ENCODE results near the gene SLC26A11.

The SLC26A11 gene

DNA sequence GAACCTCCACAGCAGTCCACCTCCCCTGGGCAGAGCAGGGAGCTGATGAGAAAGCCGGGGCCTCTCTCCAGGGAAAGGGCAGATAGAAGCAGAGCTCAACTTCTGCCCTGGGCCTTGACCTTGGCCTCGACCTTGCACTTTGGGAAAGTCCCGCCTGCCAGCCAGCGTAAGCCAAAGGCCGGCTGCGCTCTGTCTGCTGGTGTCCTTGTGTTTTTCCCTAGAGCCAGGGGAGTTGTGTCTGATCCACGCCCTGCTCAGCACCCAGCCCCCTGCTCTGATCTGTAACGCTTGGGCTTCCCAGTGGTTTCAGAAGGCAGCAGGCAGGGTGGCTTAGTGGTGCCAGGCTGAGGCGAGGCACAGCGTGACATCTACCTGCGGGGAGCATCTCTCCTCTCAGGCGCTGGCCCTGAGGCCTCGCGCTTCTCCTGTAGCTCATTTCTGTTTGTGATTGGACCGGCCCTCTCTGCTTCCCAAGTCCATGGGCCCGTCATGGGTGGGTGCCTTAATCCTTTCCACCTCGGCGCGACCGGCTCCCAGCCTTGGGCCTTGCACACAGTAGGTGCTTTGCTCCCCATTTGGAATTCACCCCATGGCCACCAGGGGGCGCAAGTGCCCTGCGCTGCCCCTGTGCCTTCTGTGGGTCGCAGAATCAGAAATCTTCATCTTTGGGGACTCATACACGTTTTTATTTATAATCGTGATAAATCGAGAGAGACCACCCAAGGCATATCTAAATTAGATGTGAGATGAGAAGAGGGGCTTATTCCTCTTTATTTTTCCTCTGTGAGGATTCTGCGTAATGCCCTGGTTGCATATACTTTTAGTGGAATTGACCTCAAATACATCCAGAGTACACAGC, 24.3 kb upstream of the SLC26A11 start:
- no peak for DNase-seq (ENCODE audit: low read depth)

- no peak for DNase-seq (ENCODE audit: low read depth)
These were observed 23.6 kb upstream of the SLC26A11 start for GRCh38 chr17:80196652-80197051.

DNA sequence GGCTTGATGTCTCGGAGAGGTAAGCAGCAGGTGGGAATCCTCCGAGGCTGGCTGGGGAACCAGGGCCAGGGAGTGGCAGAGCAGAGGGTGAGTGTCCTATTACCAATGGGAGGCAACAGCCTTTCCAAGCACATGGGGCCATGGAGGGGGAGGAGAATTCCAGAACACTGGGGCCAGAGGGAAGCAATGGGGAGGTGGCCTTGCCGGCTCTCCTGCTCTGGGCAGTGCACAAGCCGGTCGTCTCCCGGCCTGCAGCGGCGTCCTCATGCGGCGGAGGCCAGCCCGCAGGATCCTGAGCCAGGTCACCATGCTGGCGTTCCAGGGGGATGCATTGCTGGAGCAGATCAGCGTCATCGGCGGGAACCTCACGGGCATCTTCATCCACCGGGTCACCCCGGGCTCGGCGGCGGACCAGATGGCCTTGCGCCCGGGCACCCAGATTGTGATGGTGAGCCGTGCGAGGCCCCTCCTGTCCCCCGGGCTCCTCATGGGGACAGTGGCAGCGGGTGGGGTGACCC, 22.0 kb upstream of the SLC26A11 start:
- no peak for DNase-seq (ENCODE audit: low read depth)

GRCh38 chr17:80199295-80199694, 20.9 kb upstream of the SLC26A11 start:
- peak; percentile 10 for DNase-seq (ENCODE audit: low read depth)

- no peak for DNase-seq (ENCODE audit: low read depth)
These were observed 18.8 kb upstream of the SLC26A11 start for GRCh38 chr17:80201446-80201845.

GRCh38 chr17:80202197-80202596, 18.0 kb upstream of the SLC26A11 start:
- DNase-seq (ENCODE audit: low read depth), result no peak

DNA sequence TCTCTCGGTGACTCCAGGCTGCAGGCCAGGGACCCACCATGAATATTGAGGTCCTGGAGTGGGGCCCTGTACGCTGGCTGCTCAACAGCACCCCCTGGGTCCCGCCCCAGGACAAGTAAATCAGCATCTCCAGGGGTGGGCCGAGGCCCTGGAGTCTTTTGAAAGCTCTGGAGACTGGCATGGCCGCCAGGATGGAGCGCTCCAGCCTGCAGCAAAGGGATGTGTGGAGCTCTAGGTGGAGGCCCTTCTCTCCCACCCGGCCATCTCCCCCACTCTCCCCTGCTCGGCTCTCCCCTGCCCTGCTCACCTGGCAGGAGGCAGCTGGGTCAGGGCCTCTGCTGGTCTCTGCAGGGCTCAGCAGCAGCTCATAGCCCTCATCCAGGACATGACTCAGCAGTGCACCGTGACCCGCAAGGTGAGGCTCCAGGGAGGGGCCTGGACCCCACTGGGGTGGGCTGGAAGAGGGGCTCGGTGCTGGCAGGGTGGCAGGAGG, 16.7 kb upstream of the SLC26A11 start:
- no peak for DNase-seq (ENCODE audit: low read depth)

- no peak for DNase-seq (ENCODE audit: low read depth)
These were observed 15.4 kb upstream of the SLC26A11 start for GRCh38 chr17:80204626-80205468.

GRCh38 chr17:80205811-80206210, 14.4 kb upstream of the SLC26A11 start:
- DNase-seq (ENCODE audit: low read depth), result no peak

DNA sequence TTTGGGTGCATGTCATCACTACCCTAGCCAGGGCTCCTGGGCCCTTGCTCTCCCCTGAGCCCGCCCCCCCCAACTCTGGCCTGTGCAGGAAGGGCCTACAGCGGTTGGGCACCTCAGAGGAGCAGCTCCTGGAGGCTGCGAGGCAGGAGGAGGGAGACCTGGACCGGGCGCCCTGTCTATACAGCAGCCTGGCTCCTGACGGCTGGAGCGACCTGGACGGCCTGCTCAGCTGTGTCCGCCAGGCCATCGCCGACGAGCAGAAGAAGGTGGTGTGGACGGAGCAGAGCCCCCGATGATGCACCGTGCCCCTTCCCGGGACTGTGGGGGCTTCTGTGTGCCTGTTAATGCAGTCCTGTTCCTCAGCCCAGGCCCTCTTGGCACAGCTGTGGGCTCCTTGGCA, 12.2 kb upstream of the SLC26A11 start:
- no peak for DNase-seq (ENCODE audit: low read depth)

DNA sequence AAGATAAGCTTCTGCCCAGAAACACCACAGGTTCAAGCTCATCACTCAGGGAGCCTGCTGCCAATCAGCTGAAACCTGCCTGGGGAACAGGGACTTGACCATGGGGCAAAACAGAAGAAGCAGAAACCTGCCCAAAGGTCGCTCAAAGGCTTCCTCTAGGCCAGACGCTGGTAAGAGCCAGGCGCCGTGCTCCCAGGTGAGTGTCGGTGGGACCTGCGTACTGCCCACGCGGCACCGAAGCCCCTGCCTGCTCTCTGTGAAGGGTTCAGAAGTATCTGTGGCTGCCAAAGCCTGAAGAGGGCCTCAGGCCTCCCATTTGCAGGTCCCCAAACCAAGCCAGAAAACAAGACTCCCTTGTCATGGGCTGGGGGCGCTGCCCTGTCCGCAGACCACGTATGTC, 10.5 kb upstream of the SLC26A11 start:
- DNase-seq (ENCODE audit: low read depth), result no peak

- no peak for DNase-seq (ENCODE audit: low read depth)
These were observed 9.7 kb upstream of the SLC26A11 start for GRCh38 chr17:80210348-80211108.

DNA sequence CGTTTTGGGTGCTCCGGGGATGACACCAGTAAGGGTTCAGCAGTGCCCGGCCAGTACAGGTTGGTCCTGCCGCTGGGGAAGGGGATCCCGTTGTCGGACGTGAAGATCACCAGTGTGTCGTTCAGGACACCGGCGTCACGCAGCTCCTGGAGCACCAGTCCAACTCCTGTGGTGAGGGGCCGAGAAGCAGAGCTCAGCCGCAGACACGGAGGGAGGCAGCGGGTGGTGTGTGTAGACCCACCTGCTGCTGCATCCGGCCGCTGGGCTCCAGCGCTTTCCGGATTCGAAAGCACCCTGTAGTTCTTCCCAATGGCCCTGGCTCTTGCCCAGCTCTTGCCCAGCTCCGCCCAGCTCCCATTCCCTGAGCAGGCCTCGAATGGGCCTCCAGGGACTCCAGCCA, 8.1 kb upstream of the SLC26A11 start:
- DNase-seq (ENCODE audit: low read depth), result no peak

DNA sequence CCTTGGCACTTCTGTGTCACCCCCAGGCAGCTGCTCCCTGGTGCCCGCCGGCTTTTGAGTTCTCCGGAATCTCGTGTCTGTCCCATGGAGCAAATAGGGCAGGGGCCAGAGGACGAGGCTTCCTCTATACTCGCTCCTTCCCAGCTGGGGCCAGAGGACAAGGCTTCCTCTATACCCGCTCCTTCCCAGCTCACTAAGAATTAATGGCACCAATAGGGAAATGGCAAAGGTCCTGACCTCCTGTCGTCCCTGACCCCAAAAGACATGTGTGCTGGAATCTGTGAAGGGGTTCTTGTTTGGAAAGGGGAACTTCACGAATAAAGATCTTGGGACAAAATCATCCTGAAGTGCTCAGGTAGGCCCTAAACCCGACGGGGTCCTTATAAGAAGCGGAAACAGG, 7.7 kb upstream of the SLC26A11 start:
- no peak for DNase-seq (ENCODE audit: low read depth)

DNA sequence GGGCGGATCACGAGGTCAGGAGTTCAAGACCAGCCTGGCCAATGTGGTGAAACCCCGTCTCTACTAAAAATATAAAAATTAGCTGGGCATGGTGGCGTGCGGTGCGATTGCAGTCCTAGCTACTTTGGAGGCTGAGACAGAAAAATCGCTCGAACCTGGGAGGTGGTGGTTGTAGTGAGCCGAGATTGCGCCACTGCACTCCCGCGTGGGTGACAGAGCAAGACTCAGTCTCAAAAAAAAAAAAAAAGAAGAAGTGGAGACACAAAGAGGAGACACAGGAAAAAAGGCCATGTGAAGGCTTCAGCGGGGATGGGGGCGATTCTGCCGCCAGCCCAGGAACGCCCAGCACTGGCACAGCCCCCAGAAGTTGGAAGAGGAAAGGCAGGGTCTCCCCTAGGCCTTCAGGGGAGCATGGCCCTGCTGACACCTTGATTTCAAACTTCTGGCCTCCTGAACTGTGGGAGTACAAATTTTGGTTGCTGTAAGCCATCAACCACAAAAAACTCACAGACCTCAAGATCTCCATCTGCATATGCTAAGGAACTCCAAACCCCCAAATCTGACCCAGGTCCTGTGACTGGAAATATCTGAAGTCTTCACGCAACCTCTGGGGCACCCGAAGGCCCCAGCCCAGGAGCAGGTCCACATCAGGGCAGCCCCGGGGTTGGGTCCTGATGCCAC, 7.1 kb upstream of the SLC26A11 start:
- DNase-seq (ENCODE audit: low read depth), result no peak

GRCh38 chr17:80213643-80213975, 6.6 kb upstream of the SLC26A11 start:
- DNase-seq (ENCODE audit: low read depth), result no peak

GRCh38 chr17:80214012-80214877, 6.0 kb upstream of the SLC26A11 start:
- DNase-seq (ENCODE audit: low read depth), result no peak

- DNase-seq (ENCODE audit: low read depth), result no peak
These were observed 5.4 kb upstream of the SLC26A11 start for GRCh38 chr17:80214878-80215210.

DNA sequence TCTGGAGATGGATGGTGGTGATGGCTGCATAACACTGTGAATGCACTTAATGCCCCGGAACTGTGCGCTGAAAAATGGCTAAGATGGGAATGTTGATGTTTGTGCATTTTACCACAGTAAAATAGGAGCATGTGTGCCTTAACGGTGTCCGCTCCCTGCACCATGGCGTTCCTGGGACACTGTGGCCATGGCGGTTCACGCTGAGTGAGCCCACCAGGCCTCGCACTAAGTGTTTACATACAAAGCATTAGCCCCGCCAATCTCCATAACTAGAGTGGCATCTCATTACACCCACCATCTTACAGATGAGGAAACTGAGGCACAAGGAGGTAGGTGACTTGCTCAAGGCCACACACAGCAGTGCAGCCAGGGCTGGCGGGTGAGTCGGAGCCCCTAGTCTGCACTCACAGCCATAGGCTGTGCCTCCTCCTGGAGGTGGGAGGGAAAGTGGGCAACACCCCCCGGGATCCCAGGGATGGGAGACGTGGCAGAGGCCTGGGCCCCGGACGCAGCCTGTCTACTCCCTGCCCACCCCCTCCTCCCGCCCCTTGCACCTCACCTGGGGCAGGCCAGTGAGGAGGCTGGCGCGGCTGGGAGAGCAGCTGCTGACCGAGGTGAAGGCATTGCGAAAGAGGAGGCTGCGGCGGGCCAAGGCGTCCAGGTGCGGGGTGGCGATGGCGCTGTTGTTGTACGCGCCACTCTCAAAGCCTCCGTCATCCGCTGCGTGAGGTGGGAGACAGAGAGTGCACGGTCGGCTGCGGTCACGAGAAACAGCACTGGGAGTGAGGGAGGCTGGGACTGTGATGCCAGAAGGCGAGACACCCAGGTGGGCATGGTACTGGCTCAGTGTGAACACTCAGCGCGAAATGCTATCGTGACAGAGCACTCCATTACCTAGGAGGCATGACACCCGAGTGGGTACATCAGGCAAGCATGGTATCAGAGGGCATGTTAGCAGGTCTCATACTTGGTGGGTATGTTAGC, 3.5 kb upstream of the SLC26A11 start:
- no peak for DNase-seq (ENCODE audit: low read depth)
